GM21390 (cell line): ENCODE results near the gene ACAT2.
"Not testable (repeated sequence)": the region's sequence is repeated elsewhere in the genome, so short reads cannot be mapped to it uniquely, and the experiment has no call there.

Experiments
- ATAC-seq: cut with Tn5 transposase; IDR thresholded peaks from one replicate; pipeline ENCODE4 v1.9.1; 2021; ENCODE audit not compliant: unreplicated experiment

Gene ACAT2

GRCh38 chr6:159762681-159763293 lies 942 bp downstream of the ACAT2 start:
- ATAC-seq, result peak; percentile 1

- ATAC-seq, result no peak
These were observed 5.1 kb downstream of the ACAT2 start for GRCh38 chr6:159766906-159767305.

GRCh38 chr6:159769470-159769869 lies 7.6 kb downstream of the ACAT2 start:
- ATAC-seq, result no peak

GRCh38 chr6:159772196-159772595 lies 10.4 kb downstream of the ACAT2 start:
- no peak for ATAC-seq

GRCh38 chr6:159777240-159777904 lies 15.5 kb downstream of the ACAT2 start:
- ATAC-seq, result no peak

GRCh38 chr6:159778131-159778530 lies 16.3 kb downstream of the ACAT2 start:
- no peak for ATAC-seq

- no peak for ATAC-seq
These were observed 16.8 kb downstream of the ACAT2 start for GRCh38 chr6:159778542-159779103.

- no peak for ATAC-seq
These were observed 26.4 kb downstream of the ACAT2 start for GRCh38 chr6:159788276-159788675.

- ATAC-seq, result no peak
These were observed 27.0 kb downstream of the ACAT2 start for GRCh38 chr6:159788753-159789376.

GRCh38 chr6:159789377-159790148 lies 27.7 kb downstream of the ACAT2 start, which contains the start of gene TCP1:
TCP1 (minus strand) TSS chr6:159789602; CDS start chr6:159789468, 134 bp downstream.
- ATAC-seq, result peak; percentile 71

GRCh38 chr6:159790149-159790955 lies 28.5 kb downstream of the ACAT2 start, which contains the start of gene MRPL18:
MRPL18 (plus strand) TSS chr6:159790467; CDS start chr6:159790588, 121 bp downstream.
- ATAC-seq, result peak; percentile 76

GRCh38 chr6:159790956-159791598 lies 29.2 kb downstream of the ACAT2 start:
- no peak for ATAC-seq

GRCh38 chr6:159794976-159795375 lies 33.1 kb downstream of the ACAT2 start:
- not testable (repeated sequence) for ATAC-seq

- ATAC-seq, result no peak
These were observed 35.7 kb downstream of the ACAT2 start for GRCh38 chr6:159797554-159797953.

- ATAC-seq, result no peak
These were observed 38.5 kb downstream of the ACAT2 start, which contains the start of gene PNLDC1 for GRCh38 chr6:159800141-159800865. PNLDC1 (plus strand) TSS chr6:159800276; CDS start chr6:159800308, 32 bp downstream.

GRCh38 chr6:159801935-159802334 lies 40.1 kb downstream of the ACAT2 start:
- ATAC-seq, result no peak

- no peak for ATAC-seq
These were observed 42.7 kb downstream of the ACAT2 start for GRCh38 chr6:159804504-159804903.

GRCh38 chr6:159805440-159806020 lies 43.7 kb downstream of the ACAT2 start:
- no peak for ATAC-seq
